Activated B cell treated with CpG ODN at 0.5 μM for 24 hours (primary cell): ENCODE results near the gene SAMD14. TPM values are rescaled to one million over a fixed set of nuclear protein-coding genes. Genes with fewer than 3 reads are reported as not detected.

ENCODE experiments used
- ATAC-seq: fragments of 200-7000 bp; cut with Tn5 transposase; one replicate; pipeline ENCODE4 v1.10.0; 2021; ENCODE audit warnings: low read depth, mild to moderate bottlenecking, moderate library complexity
- CTCF ChIA-PET: fragments of 350-600 bp; sonication (Branson Sonifier 250); formaldehyde crosslinking; loops from one replicate; lab custom pipeline; 2021; ENCODE audit warnings: antibody characterized with exemption; lab: Charles Lee
- POLR2A ChIA-PET: fragments of 350-600 bp; sonication (Branson Sonifier 250); formaldehyde crosslinking; loops from one replicate; lab custom pipeline; 2021; ENCODE audit warnings: antibody characterized with exemption; lab: Charles Lee
- DNase-seq: peaks from one replicate; pipeline ENCODE4 v3.0.0; 2022
- H3K27ac Mint-ChIP-seq: one replicate; pipeline ENCODE4 v1.8.0; 2020; ENCODE audit warnings: mixed read lengths
- H3K27me3 Mint-ChIP-seq: one replicate; pipeline ENCODE4 v1.8.0; 2021; ENCODE audit warnings: mixed read lengths
- H3K36me3 Mint-ChIP-seq: one replicate; pipeline ENCODE4 v1.8.0; 2021; ENCODE audit warnings: low read depth, mixed read lengths
- H3K4me1 Mint-ChIP-seq: one replicate; pipeline ENCODE4 v1.8.0; 2021; ENCODE audit warnings: mixed read lengths
- H3K4me3 Mint-ChIP-seq: one replicate; pipeline ENCODE4 v1.8.0; 2020; ENCODE audit warnings: mild to moderate bottlenecking, mixed read lengths
- H3K9me3 Mint-ChIP-seq: one replicate; pipeline ENCODE4 v1.8.0; 2020; ENCODE audit warnings: mixed read lengths
- intact Hi-C: fragments of 100-400 bp; cut with micrococcal nuclease; formaldehyde crosslinking; loops from one replicate; pipeline ENCODE4 v1.15.1; 2024
- total RNA-seq: library from RNA; stranded (reverse); gene quantifications from 2 replicates; pipeline ENCODE4 v1.2.3, GENCODE V29; 2022
- TF ChIP-seq, protein P1 (sequence below): fragments of 200-600 bp; IDR thresholded peaks from one replicate; pipeline ENCODE4 v1.8.0; 2022; ENCODE audit warnings: antibody characterized with exemption, mild to moderate bottlenecking

Gene SAMD14
- total RNA-seq, 1 donor from 2014 or later, result 4.7 TPM

DNA sequence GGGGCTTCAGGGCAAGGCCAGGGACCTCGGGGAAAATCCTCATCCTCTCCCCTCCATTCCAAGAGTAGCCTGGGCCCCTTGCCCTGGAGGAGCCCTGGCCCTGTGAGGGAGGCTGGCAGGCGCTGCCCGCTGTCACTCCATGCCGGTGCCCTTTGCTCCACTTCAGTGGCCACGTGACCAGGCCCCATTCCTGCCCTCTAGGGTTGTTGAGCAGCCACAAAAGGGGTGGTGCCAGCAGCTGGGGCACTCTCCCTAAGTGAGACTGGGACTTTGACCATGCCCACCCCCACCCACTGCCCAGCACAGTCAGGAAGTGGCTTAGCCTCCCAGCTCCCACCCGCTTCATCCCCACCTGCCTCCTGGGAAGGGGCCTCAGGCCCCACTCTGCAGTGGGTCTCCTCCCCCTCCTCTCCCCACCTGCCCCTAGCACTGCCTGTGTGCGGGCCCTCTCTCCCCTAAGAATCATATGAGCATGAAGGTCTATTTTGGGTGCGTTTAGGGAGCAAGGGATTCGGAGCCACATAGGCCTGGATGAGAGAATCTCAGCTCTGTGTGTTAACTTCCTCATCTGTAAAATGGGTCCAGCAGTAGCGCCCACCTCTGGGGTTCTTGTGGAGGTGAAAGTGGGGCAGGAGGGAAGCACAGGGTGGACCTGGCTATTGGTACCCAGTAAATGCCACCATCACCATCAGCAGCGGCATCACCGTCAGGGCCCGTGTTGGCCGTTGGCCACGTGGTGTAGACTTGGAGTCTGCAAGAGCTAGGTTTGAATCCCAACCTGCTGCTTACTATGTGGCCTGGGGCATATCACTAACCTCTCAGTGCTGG lies 27.6 kb downstream of the SAMD14 start:
- CTCF ChIA-PET, result interaction anchor here (2.1 kb wide), 1 partner anchor 8 kb away, joined by 9 read pairs; no protein-coding TSS in a partner anchor
- Mint-ChIP-seq H3K36me3 (peaks cover 47% of the 10 kb centered on the region), H3K9me3 (no peaks in the 10 kb centered on the region), H3K4me3 (no peak overlapping the region), H3K27ac (no peak overlapping the region), H3K27me3 (no peaks in the 10 kb centered on the region), H3K4me1 (peaks cover 2% of the 10 kb centered on the region)
- TF ChIP-seq, protein P1, sequence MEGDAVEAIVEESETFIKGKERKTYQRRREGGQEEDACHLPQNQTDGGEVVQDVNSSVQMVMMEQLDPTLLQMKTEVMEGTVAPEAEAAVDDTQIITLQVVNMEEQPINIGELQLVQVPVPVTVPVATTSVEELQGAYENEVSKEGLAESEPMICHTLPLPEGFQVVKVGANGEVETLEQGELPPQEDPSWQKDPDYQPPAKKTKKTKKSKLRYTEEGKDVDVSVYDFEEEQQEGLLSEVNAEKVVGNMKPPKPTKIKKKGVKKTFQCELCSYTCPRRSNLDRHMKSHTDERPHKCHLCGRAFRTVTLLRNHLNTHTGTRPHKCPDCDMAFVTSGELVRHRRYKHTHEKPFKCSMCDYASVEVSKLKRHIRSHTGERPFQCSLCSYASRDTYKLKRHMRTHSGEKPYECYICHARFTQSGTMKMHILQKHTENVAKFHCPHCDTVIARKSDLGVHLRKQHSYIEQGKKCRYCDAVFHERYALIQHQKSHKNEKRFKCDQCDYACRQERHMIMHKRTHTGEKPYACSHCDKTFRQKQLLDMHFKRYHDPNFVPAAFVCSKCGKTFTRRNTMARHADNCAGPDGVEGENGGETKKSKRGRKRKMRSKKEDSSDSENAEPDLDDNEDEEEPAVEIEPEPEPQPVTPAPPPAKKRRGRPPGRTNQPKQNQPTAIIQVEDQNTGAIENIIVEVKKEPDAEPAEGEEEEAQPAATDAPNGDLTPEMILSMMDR, result no peak
- intact Hi-C loops, result no loop called here
- POLR2A ChIA-PET, result no interaction called here
- ATAC-seq, result no peak
- no peak for DNase-seq

DNA sequence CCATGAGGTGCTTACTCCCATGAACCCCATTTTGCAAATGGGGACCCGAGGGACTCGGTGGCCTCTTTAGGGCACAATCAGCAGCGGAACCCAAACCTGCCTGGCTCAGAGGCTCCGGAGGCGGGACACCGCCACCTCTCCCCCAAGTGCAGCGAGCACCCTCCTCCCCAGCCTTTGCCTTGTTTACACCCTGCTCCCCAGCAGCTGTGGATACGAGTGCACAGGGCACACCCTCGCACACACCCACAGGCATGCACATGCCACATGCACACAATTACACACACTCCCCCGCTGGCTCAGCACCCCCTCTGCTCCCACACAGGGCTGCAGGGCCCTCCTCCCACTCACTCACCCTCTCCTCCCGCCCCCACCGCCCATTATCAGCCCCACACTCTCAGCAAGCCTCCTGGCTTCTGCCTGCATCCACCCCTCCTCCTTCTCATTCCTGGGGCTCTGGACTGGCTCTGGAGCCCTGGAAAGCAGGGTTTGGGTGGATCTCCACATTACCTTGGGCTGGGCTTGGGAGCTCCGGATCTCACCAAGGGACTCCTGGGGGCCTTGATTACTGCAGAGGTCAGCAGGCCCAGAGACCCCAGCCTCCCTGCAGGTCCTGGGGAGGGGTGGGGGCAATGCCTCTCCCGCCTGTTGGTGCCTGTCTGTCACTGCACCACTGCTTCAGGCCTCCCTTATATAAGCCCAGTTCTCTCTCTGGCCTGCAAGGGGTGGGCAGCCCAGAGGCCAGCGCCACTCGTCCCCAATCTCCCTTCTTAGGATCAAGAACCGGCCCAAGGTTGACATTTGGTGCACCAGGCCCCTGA lies 28.4 kb downstream of the SAMD14 start:
- Mint-ChIP-seq H3K9me3 (no peaks in the 10 kb centered on the region), H3K36me3 (peaks cover 42% of the 10 kb centered on the region), H3K4me3 (no peak overlapping the region), H3K4me1 (peaks cover 3% of the 10 kb centered on the region), H3K27me3 (no peaks in the 10 kb centered on the region), H3K27ac (no peak overlapping the region)
- ATAC-seq (no peak), DNase-seq (no peak)
- POLR2A ChIA-PET, result no interaction called here
- intact Hi-C loops, result no loop called here
- CTCF ChIA-PET, result no interaction called here
- TF ChIP-seq, protein P1, result no peak

DNA sequence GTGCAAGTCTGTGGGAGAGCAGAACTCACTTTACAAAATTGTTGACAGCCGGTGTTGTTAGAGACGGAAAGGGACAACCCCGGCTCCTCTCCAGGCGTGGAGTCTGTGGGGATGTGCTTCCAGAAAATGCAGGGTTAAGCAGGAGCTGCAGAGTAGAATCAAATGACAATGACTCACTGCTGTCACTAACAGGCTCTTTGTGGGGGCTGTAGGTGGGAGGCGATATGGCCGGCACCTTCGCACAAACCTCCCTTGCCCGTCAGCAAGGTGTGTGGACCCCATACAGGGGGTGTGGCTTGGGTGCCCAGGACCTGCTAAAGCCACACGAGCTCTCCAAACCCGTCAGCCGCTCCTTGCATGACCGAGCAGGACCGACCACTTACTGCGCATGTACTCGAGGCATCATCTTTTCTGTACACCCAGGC lies 29.0 kb downstream of the SAMD14 start:
- no peak for DNase-seq
- Mint-ChIP-seq H3K9me3 (no peaks in the 10 kb centered on the region), H3K4me1 (peaks cover 9% of the 10 kb centered on the region), H3K36me3 (peaks cover 39% of the 10 kb centered on the region), H3K27ac (no peak overlapping the region), H3K4me3 (no peak overlapping the region), H3K27me3 (no peaks in the 10 kb centered on the region)
- ChIA-PET CTCF (no interaction called here), POLR2A (no interaction called here)
- intact Hi-C loops, result no loop called here
- no peak for ATAC-seq
- TF ChIP-seq, protein P1, result no peak

DNA sequence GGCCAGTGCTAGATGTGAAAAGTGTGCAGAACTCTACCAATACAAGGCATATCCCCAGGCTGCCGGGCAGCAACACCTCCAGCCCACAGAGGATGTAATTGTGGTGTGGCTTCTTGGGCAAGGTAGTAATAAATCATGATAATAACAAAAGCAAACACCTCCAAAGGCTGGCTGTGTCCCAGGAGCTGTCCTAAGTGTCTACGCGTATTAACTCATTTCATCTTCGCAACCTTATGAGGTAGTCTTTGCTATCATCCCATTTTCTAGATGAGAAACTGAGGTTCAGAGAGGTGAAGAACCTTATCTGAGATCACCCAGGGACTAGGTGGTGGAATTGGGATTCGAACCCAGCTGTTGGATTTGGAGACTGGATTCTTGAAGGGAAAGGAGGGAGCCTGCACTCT lies 29.5 kb downstream of the SAMD14 start:
- ChIA-PET POLR2A (no interaction called here), CTCF (interaction anchor here (0.8 to 0.9 kb wide), 2 partner anchors 13 to 69 kb away, joined by 3 read pairs; no protein-coding TSS in a partner anchor)
- TF ChIP-seq, protein P1, result no peak
- Mint-ChIP-seq H3K27ac (no peak overlapping the region), H3K36me3 (peaks cover 36% of the 10 kb centered on the region), H3K4me3 (no peak overlapping the region), H3K4me1 (peaks cover 14% of the 10 kb centered on the region), H3K9me3 (no peaks in the 10 kb centered on the region), H3K27me3 (no peaks in the 10 kb centered on the region)
- DNase-seq (no peak), ATAC-seq (no peak)
- intact Hi-C loops, result no loop called here

DNA sequence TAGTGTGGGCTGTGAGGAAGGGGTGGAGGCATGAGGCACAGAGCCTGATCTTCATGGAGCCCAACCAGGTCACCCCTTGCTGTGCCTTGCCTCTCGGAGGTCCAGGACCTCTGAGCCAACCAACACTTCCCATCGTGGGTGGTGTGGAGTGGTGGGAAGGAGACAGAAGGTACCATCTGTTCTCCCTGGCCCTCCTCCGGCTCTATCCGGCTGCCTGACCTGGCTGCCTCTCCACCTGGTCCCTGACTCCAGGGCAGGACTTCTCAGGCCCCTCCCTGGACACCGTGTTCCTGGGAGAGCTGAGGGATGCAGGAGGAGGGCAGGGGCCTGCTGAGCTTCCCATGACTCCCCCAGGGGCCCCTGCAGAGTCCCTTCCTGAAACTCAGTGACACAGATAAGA lies 31.0 kb downstream of the SAMD14 start:
- Mint-ChIP-seq H3K36me3 (peaks cover 42% of the 10 kb centered on the region), H3K4me3 (no peak overlapping the region), H3K4me1 (peaks cover 28% of the 10 kb centered on the region), H3K27ac (no peak overlapping the region), H3K9me3 (no peaks in the 10 kb centered on the region), H3K27me3 (no peaks in the 10 kb centered on the region)
- ChIA-PET POLR2A (no interaction called here), CTCF (interaction anchor here (0.8 kb wide), 1 partner anchor 12 kb away, joined by 5 read pairs; no protein-coding TSS in a partner anchor)
- intact Hi-C loops, result loop anchor here (10.0 kb wide), 1 partner anchor 424 kb away; the partner anchor contains the start of gene SPOP
- ATAC-seq (no peak), DNase-seq (no peak)
- TF ChIP-seq, protein P1, result no peak
